HT-29 (cell line): ENCODE results near the gene RPN1. TPM values are rescaled to one million over a fixed set of nuclear protein-coding genes. Genes with fewer than 3 reads are reported as not detected.
A peak's percentile ranks its signal among the peaks of the same experiment; 100 is the strongest.
"Not testable (repeated sequence)": the region's sequence is repeated elsewhere in the genome, so short reads cannot be mapped to it uniquely, and the experiment has no call there.

Experiments
- DNase-seq: peaks from one replicate; pipeline ENCODE4 v3.0.0-alpha.2; 2015; ENCODE audit warnings: low spot score
- total RNA-seq: library from RNA; depleted of rRNA; stranded (reverse); fragments of >200 nt; shearing (Covaris generic); gene quantifications from 2 replicates; pipeline ENCODE4 v1.2.3, GENCODE V29; 2014

Gene RPN1
- total RNA-seq, 1 experiment from 2014 or later = 639 TPM

GRCh38 chr3:128609294-128609693, 41.3 kb downstream of the RPN1 start:
- DNase-seq = no peak

- no peak for DNase-seq
Observed at GRCh38 chr3:128607710-128608048, 42.9 kb downstream of the RPN1 start.

DNA sequence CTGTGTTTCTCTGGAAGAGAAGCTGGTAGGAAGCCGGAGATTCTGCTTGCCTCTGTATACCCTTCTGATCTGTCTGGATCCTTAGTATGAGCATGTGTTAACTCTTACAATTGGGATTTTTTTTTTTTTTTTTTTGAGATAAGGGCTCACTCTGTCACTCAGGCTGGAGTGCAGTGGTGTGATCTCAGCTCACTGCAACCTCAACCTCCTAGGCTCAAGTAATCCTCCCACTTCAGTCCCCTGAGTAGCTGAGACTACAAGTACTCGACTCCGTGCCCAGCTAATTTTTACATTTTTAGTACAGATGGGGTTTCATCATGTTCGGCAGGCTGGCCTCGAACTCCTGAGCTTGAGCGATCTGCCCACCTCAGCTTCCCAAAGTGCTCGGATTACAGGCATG, 44.5 kb downstream of the RPN1 start:
- DNase-seq = no peak

- DNase-seq = no peak
Observed at GRCh38 chr3:128605091-128606046, 45.2 kb downstream of the RPN1 start.

DNA sequence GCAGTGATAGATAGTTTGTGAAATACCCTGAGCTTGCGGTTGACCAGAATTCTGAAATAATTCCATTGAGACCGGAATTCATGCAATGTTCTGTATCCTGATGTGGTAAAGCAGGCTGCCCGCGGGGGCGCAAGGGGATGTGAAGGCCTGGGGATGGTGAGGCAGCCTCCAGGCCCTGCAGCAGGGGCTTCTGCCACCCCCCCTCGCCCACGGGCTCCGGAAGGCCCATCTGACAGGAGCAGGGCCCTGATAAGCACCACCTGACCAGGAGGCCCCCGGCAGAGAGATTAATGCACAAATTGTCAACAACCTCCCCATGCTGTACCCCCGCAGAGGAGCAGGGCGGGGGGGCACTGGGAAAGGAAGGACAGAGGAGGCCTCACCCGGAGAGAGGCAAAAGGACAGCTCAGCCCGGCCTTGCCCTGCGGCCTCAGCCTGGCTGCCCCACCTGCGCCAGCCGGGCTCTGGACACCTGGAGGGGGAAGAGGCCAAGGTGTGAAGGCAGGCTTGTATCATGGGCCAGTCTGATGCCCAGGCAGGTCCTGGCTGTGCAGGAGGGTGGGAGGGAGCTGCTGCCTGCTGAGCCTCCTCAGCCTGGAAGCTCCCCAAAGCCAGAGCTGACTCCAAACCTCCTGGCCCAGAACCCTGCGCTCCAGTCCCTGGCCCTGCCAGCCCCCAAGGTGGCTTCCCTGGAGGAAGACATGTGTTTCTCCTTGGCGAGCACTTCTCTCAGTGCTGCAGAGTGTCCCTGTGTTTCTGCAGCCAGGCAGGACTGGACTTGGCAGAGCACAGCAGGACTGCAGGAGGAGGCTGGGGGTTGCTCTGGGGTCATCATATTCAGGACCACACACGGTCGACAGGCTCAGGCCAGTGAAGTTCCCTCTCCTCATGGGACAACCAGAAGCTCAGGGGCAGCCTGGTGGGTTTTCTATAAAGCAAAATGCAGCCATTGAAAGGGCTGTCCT, 46.5 kb downstream of the RPN1 start:
- no peak for DNase-seq

GRCh38 chr3:128603313-128603712, 47.3 kb downstream of the RPN1 start:
- DNase-seq = no peak

DNA sequence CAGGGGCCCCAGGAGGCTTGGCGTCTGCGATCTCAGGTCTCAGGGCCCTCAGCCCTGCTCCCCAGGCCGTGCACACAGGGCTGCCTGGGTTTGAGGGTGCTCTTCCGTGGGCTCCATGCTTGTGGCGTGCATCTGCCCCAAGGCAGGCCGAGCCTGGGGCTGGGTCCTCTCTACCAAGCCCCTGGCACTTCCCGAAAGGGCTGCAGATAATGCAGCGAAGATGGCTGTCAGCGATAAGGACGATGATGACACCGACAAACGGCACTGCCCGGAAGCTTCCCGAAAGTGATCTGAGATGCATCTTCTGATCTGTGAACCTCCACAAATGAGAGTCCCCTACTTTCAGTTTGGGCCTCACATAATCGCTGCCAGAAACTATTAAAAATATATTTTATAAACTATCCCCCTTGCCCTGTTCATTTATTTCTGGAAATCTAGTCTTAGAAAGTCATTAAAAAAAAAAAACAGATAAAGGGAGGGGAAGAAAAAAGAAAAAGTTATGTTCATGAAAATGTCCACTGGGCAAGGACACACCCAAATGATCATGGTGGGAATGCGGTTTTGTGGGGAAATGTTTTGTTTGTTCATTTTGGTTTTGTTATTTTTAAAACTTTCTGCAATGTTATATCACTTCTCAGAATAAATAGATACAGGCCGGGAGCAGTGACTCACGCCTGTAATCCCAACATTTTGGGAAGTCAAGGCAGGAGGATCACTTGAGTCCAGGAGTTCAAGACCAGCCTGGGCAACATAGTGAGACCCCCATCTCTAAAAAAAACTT, 51.5 kb downstream of the RPN1 start:
- no peak for DNase-seq

DNA sequence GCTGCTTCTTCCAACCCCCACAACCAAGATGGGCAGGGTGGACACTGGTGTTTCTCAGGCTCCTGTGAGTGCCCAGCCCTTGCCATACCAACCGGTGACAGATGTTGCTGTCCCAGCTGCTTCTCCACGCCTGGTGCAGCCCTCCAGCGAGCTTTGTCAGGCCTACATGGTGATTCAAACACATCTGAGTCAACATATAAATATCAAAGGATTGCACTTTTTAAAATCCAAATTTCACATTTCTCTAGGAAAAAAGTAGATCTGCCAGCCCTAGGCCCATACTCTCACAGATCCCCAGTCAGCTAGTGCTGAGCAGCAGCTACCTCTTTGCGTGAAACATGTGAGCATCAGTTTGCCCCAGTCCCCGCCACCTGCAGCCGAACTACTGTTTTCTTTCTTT, 52.7 kb downstream of the RPN1 start:
- DNase-seq = no peak

DNA sequence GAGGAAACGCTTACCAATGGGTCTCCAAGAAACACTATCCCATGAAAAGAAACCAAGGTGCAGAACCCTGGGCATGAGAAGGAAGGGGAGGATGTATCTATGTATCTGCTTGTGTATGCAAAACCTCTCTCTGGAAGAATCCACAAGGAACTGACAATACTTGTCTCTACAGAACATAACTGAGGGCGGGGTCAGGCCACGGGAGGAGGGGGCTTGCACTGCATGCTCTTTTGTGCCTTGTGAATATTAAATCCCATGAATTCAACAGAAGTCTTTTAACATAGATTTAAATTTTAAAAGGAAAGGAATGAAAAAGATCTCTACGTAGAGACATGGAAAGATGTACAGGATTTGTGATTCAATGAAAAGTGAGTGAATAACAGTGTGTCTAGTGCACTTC, 57.8 kb downstream of the RPN1 start:
- no peak for DNase-seq

GRCh38 chr3:128591738-128592426, 58.7 kb downstream of the RPN1 start:
- no peak for DNase-seq

DNA sequence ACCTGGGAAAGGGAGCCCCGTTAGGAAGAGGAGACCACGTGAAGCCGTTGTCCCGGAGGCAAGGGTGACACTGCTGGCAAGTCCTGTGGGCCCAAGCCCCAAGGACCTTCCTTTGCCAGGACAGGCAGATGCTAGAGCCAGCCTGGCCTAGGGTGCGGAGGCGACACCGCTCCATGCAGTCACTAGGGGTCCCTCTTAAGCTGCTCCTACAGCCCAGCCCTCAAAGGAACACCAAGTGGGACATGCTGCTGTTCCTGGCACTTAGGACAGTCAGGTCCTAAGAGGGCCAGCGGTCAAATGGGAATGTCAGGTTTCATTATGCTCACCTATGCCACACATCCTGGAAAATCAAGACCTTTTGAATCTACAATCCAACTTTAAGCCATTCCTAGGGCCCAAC, 59.7 kb downstream of the RPN1 start:
- DNase-seq = no peak

GRCh38 chr3:128589985-128590384, 60.6 kb downstream of the RPN1 start:
- DNase-seq = not testable (repeated sequence)

- DNase-seq = no peak
Observed at GRCh38 chr3:128588147-128588546, 62.5 kb downstream of the RPN1 start.

- DNase-seq = no peak
Observed at GRCh38 chr3:128587391-128587790, 63.2 kb downstream of the RPN1 start.

GRCh38 chr3:128586932-128587331, 63.7 kb downstream of the RPN1 start:
- DNase-seq = not testable (repeated sequence)

GRCh38 chr3:128586391-128586790, 64.2 kb downstream of the RPN1 start:
- not testable (repeated sequence) for DNase-seq

DNA sequence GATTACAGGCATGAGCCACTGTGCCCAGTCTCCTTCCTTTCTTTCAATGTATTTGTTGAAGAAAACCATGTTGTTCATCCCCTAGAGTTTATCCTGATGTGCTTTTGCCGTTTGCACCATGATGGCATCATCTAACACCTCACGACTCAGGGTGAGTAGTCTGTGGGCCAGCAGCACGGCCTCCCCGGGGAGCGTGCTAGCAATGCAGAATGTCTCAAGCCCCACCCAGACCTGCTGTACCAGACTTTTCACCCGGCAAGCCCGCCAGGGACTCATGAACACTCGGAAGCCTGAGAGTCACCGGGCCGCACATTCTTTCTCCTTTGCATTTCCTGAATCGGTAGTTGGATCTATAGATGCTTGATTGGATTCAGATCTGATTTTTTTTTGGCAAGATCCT, 64.6 kb downstream of the RPN1 start:
- DNase-seq = peak; percentile 54

GRCh38 chr3:128585189-128585588, 65.4 kb downstream of the RPN1 start:
- DNase-seq = no peak

DNA sequence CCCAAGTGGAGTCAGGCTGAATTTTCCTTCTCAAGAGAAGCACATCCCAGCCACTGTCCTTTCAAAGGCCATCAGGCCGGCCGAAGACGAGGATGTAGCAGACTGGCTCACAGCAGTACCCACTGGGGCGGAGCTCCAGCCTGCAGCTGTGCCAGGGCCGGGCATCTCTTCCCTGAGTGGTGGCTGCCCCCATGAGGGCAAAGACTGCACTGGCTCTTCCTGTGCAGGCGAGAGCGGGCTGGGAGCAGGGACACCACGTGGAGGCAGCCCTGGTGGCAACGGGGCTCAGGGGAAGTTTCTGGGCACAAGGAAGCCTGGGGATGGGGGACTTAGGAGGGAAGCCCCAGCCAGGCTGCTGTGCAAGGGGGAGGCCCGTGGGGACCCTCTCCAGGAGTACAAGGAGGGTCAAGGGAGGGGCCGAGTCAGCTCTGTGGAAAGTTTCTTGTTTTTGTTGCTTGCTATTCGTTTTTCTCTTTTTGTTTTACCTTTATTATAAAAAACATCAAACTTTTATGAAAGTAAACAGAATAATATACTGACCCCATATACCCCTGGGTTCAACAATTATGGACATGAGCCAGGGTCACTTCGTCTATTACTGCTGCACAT, 66.1 kb downstream of the RPN1 start:
- peak; percentile 96 for DNase-seq

DNA sequence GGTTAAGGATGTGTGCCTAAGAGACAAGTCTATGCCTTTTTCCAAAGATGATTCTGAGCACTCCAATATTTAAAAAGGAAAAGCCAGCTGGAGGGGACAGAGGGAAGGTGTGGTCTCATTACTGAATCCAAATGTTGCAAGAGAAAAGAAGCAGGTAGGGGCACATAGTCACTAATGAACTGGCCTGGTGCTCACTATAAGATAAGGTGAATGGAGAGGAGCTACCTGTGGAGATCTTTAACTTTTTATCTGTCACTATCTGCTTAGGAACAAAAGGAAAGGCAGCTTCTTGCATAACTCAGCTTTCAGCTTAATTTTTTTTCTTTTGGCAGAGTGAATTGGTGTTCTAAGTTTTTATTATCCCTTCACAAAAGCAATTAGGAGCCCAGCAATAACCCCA, 69.1 kb downstream of the RPN1 start:
- DNase-seq = no peak

- no peak for DNase-seq
Observed at GRCh38 chr3:128579927-128580326, 70.7 kb downstream of the RPN1 start.
